ENCODE data around the gene IGFBP7.

GRCh38 chr4:57086031-57086723 lies 24.0 kb downstream of the IGFBP7 start:
- TF ChIP-seq CTCF (conservative IDR thresholded peaks at IDR 0.05 in 1 of 2, IDR thresholded peaks at IDR 0.05 in 1 of 2; ENCODE audit: low read depth in 1 of 2, low read length in 2 of 2) (no peak), EZH2 (IDR thresholded peaks at IDR 0.05; ENCODE audit: low read length, missing control alignments) (no peak)
